NCI-H345 treated with DMSO at 0.1 percent for 48 hours (cell line): ENCODE results near the gene BANF2.
"Not testable (repeated sequence)": the region's sequence is repeated elsewhere in the genome, so short reads cannot be mapped to it uniquely, and the experiment has no call there.

Source experiments
- DNase-seq: peaks from one replicate; lab custom pipeline; 2025; ENCODE audit not compliant: unreplicated experiment; lab: John Stamatoyannopoulos, UW

Gene BANF2

DNA sequence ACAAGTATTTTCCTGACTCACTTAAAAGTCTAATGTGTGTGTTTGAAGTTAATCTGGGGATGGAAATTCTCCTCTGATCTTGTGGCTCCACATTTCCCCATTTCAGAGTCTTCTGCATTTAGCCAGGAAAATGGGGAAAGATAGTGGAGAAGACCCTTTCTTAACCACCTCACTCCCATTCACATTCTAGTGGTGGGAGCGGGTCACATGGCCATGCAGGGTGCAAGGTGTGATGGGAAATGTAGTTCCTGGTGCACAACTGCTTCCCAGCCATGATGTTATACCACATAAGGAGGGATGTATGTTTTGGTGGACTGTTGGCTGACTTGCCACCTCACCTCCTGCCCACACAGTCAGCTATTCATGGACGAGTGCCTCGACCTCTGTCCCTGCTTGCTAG lies 61.8 kb downstream of the BANF2 start:
- DNase-seq, result no peak

DNA sequence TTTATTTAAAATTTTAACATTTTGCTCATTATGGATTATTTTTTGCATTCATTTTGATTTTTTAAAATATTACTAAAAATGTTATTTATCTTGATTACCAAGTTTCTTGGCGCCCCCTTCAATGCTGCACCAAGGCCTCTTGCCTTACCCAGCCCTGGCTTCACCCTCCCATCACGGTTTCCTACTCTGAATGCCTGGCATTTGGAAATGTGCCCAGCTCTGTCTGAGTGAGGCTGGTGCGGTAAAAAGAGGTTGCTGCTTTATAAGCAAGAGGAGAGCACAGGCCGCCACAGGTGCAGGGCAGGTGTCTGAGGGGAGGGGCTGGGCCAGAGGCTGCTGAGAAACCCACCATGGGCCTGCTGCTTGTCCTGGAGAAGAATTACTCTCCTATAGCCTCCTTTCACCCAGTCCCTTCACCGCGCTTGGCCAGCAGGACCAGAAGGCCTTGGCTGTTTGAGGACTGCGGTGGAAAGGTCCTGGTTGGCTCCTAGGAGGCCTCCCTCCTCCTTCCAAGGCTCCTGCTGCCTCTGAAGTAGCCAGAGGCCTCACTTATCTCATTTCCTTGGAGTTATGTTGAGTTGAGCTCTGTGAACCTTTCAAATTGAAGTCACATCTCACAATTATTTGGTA lies 62.6 kb downstream of the BANF2 start:
- DNase-seq, result peak; percentile 76

DNA sequence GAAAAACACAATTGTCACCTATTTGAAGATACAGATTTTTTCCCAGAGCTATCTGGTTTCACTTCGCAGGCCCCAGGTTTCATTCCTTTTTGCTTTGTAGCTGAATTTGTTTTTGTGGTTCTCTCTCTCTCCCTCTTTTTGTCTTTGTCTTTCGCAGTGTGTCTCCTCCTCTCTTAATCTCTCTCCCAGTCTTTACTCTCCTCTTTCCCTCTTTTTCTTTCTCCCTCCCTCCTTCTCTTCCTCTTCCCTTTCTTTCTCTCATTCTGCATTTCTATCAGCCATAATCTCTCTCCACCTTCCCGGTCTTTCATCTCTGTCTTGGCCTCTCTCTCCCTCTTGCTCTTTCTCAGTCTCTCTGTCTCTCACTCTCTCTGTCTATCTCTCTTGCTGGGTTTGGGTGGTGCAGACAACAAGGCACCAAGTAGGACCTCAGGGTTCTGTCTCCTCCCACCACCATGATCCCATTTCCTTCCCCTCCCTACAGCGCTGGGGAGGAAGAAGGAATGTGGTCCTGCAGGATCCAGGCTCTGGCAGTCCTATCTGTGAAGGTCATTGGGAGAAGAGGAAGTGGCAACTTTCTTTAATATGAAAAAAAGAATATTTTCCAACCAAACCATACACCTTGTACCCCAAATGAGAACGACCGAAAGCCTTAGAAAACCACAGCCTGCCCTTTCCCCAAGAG lies 63.2 kb downstream of the BANF2 start:
- no peak for DNase-seq

DNA sequence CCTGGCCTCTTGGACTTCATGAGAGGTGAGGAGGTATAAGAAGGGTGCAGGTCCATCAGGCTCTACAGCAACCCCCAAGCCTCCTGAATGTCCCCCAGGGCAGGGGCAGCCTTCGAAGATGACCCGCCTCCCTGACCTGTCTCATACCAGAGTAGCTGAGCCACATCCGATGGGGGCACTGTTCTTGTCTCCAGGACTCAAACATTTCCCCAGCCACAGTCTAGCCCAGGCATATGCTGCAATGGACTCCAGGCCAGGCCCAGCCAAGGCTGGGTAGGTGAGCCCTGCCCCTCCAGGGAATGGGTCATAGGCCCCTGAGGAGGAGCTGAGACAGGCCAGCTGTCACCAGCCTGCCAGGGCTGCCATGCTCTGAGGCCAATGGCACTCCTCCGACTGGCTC lies 65.3 kb downstream of the BANF2 start:
- DNase-seq, result no peak

DNA sequence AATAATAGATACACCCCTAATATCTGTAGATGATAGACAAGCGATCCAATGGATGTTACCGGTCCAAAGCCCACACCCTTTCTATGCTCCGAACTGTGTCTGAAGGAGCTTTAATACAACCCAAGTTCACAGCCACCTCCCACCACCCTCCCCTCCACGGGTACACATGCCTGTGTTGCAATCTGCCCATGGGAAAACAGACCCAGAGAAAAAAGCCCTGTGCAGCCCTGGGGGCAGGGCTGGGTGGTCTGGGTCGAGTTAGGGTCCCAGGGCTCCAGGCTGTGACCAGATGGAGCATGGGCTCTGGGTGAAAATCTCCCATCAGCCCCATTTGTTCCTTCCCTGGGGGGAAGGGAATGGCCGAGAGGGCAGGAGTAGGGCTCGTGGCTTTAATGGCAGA lies 65.8 kb downstream of the BANF2 start:
- no peak for DNase-seq

DNA sequence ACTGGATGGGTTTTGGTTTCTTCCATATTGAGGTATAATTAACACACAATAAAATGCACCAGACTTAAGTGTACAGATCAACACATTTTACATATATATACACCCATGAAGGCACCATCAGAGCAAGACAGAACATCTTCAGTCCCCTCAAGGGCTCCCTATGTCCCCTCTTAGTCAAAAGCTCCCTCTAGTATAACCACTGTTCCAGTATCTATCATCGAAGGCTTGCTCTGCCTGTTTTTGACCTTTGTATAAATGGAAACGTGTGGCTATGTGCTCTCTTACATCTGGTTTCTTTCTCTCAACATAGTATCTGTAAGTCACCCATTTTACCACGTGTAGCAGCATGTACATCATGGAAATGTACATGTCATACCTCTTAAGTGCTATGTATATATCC lies 66.5 kb downstream of the BANF2 start:
- no peak for DNase-seq

DNA sequence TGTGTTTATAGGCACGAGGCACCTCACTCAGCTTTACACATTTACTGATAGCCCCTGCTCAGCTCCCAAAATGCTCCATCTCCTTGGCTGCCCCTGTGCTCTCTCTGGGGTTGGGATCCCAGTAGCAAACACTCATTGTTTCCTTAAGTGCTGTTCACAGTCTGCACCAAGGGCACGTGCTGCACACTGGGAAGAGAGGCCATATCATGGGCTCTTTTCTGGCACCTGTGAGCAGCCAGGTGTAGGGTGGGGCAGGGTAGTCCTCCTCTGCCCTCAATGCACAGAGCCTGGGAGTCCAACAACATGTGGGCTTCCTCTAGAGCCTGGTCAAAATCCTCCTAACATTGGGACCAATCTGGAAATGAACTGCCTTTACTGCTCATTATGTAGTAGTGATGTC lies 67.9 kb downstream of the BANF2 start:
- peak; percentile 30 for DNase-seq

DNA sequence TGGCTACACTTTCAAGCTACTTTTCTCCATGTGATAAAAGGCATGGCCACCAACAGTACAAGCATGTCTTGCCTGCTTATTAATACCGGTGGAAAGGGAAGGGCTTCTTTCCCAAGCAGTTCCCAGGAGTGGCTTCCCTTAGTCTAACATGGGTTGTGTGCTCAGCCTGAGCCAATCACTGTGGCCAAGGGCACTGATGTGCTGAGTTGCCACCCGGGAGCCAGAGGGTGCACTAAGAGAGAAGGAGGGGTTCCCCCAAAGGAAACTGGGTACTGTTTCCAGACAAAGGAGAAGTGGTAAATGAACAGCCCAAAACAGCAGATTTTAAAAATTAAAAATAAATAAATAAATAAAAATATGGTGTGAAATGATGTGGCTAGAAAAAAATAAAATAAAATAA lies 68.5 kb downstream of the BANF2 start:
- no peak for DNase-seq

DNA sequence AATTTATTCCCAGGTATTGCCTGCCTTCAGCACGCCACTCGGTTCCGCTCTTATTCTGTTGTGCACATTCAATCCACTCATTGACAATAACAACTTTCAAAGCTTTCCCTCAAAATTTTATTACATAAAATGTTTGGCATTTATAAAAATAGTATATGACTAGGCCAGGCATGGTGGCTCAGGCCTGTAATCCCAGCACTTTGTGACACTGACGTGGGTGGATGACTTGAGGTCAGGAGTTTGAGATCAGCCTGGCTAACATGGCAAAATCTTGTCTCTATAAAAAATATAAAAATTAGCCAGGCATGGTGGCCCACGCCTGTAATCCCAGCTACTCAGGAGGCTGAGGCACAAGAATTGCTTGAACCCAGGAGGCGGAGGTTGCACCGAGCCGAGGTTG lies 70.0 kb downstream of the BANF2 start:
- not testable (repeated sequence) for DNase-seq

DNA sequence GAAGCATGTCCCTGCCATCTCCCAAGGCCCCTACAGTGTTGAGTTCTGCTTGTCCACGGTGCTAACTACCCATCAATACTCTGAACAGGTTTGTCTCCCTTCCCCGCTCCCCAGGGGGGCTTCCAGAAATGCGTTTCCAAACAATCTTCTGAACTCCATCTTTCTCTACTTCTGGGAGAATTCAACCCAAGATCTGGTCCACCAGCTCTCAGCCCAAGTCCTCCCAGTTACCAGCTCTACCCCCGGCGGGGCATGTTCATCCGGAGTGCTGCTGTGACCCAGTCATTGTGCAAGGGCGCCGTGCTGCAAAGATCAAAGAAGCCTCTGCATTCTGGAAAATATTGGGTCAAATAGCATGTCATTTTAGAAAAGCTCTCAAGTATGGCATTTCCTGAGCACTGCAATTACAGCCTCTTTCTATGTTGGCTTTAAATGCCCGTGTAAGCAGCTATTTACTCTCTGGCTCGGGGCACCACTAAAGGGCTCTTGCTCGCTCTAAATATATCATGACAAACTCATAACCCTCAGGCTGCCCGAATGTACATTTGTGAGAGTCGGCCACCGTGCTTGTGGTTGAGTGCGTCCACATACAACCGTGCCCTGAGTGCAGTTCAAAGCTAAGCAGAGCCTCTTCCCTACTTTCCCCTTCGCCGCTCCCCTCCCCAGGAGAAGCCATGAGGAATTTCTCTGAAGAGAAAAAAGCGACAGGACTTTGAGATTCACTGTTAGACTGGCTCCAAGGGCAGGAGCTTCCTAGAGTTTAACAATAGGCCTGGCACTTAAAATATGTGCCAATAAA lies 71.6 kb downstream of the BANF2 start:
- DNase-seq, result no peak

DNA sequence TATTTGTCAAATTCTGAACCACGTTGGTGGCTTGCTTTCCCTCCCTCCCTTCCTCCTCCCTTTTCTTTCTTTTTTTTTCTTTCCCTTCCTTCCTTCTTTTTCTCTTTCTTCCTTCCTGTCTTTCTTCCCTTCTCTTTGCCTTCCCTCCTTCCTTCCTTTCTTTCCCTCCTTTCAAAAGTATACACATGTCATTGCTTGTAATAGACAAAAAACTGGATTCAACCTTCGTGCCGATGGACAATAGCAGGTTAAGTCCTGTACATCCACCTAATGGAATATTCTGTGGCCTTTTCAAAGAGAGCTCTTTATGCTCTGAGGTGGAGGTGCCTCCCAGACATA lies 72.2 kb downstream of the BANF2 start:
- DNase-seq, result no peak

DNA sequence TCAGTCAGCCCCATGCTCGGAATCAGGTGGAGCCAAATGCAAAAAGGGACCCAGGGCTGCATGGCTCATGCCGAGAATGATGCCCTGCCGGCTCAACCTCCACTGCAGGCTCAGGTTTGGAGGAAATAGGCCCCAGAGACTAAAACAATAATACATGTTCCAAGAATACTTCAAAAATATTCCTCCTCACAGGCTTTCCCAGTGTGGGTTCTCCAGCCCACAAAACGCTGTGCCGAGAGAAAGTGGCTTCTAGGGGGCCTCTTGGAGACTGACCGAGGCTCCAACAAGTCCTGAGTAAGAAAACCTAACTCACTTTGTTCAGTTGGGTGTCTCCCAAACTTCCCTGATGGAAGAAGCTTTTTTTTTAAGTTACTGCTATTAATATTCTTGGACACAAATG lies 73.9 kb downstream of the BANF2 start:
- no peak for DNase-seq

DNA sequence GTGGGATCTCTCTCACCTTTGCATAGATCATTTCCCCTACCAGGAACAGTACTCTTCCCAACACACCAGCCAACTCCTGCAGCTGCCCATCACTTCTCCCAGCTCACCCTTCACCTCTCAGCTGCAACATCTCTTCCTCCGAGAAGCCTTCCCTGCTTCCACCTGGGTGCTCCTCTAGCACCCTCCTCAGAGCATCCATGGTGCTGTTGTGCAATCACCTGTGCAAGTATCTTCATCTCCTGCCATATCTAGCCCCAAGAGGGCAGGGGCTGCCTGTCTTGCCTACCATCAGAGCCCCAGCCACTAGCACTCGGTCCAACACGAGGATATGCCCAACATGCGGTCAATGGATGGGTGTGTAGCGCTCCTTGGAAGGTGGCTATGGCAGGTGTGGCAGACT lies 75.8 kb downstream of the BANF2 start:
- DNase-seq, result no peak

DNA sequence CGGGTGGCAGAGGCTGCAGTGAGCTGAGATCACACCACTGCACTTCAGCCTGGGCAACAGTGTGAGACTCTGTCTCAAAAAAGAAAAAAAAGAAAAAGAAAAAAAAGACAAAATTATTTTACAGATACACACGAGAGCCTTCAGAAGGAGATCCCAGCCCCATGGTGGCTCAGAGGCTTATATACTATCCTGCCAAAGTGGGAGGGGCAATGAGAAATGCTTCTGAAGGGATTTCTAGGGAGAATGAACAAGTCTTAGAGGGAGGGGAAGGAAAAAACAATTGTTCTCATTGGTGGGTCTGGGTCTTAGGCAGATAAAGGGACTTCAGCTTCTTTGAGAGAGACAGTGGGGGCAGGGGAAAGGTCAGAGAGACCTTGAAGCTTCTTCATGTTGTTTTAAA lies 76.8 kb downstream of the BANF2 start:
- DNase-seq, result no peak

DNA sequence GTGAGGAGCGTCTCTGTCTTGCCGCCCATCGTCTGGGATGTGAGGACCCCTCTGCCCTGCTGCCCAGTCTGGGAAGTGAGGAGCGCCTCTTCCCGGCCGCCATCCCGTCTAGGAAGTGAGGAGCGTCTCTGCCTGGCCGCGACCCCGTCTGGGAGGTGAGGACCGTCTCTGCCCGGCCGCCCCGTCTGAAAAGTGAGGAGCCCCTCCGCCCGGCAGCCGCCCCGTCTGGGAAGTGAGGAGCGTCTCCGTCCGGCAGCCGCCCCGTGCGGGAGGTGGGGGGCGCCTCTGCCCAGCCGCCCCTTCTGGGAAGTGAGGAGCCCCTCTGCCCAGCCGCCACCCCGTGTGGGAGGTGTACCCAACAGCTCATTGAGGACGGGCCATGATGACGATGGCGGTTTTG lies 79.2 kb downstream of the BANF2 start:
- not testable (repeated sequence) for DNase-seq

DNA sequence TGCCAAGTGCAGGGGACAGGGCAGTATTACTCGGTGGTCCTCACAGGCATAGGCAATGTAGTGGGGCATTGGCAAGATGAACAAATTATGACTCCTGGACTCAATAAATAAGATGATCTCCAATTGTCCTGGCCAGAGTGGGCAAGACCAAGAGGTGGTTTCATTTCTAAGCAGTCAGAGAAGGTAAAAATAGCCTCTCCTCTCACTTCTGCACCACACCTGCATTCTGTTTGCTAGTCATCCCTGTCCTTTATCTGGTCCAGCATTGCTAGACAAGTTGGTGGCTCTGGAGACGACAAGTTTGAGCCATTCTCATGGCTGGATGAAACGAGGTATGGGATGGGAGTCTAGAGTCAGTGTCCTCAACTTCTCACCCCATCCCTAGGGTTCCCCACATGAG lies 83.0 kb downstream of the BANF2 start:
- no peak for DNase-seq

DNA sequence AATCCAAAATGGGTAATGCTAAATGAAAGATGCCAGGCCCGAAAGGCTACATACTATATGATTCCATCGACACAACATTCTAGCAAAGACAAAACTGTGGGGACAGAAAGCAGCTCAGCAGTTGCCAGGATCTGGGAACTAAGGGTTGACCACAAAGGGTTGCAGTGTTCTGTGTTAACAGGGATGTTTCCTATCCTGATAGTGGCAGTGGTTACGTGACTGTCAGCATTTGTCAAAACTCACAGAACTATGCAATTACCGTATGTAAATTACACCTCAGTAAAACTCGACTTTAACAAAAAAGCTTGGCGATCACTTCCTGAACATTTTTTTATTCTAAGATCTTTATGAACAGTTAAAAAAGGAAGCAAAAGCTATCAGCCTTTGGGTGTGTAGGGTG lies 83.9 kb downstream of the BANF2 start:
- no peak for DNase-seq

DNA sequence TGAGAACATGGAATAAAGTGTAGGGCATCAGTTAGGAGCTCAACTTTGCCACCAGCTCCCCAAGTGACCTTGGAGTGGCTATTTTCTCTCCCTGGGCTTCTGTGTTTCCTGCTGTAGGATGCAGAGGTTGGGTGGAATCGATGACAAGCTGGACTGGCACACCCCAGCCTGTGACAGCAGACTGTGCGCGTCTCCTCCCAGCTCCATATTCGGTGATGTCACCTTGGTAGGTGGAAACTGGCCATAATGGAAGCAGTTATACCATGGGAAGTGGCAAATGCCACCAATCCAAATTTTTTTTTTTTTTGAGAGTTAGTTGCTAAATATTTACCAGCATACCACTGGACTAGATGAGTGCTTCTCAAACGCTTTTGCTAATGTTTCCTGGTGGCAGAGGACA lies 85.2 kb downstream of the BANF2 start:
- no peak for DNase-seq
